HG03565 (cell line): ENCODE measurements around the gene PCGF1.

Experiments used
- ATAC-seq: cut with Tn5 transposase; IDR thresholded peaks from one replicate; pipeline ENCODE4 v1.9.1; 2021; ENCODE audit warnings: mild to moderate bottlenecking, moderate library complexity; ENCODE audit not compliant: unreplicated experiment

PCGF1 gene

GRCh38 chr2:74537140-74537539, 29.6 kb upstream of the PCGF1 start:
- ATAC-seq, result no peak

GRCh38 chr2:74536166-74536950, 28.9 kb upstream of the PCGF1 start:
- ATAC-seq, result no peak

GRCh38 chr2:74535440-74535965, 28.0 kb upstream of the PCGF1 start:
- no peak for ATAC-seq

- ATAC-seq, result no peak
Measured at GRCh38 chr2:74534411-74534810, 26.9 kb upstream of the PCGF1 start.

- no peak for ATAC-seq
Measured at GRCh38 chr2:74533464-74533863, 26.0 kb upstream of the PCGF1 start.

GRCh38 chr2:74532222-74532621, 24.7 kb upstream of the PCGF1 start:
- ATAC-seq, result no peak

GRCh38 chr2:74531666-74532065, 24.2 kb upstream of the PCGF1 start:
- no peak for ATAC-seq

- ATAC-seq, result peak; percentile 26
Measured at GRCh38 chr2:74530239-74531187, 23.0 kb upstream of the PCGF1 start.

- ATAC-seq, result peak; percentile 64
Measured at GRCh38 chr2:74529357-74530238, 22.1 kb upstream of the PCGF1 start, which contains the start of the genes AUP1 and HTRA2. Gene AUP1, minus strand, starts transcription at chr2:74529706. Its CDS starts 77 bp downstream, at chr2:74529629. Gene HTRA2, plus strand, starts transcription at chr2:74529933. Its CDS starts 74 bp downstream, at chr2:74530007.

GRCh38 chr2:74528600-74529356, 21.3 kb upstream of the PCGF1 start:
- peak; percentile 6 for ATAC-seq

- ATAC-seq, result no peak
Measured at GRCh38 chr2:74527741-74528140, 20.2 kb upstream of the PCGF1 start.

- ATAC-seq, result no peak
Measured at GRCh38 chr2:74526649-74527230, 19.2 kb upstream of the PCGF1 start.

GRCh38 chr2:74525717-74526648, 18.5 kb upstream of the PCGF1 start, which contains the start of gene DQX1:
Gene DQX1, minus strand, starts transcription at chr2:74526231. Its CDS starts 502 bp downstream, at chr2:74525729.
- peak; percentile 22 for ATAC-seq

GRCh38 chr2:74524955-74525716, 17.6 kb upstream of the PCGF1 start:
- ATAC-seq, result no peak

- no peak for ATAC-seq
Measured at GRCh38 chr2:74524005-74524404, 16.5 kb upstream of the PCGF1 start.

GRCh38 chr2:74522516-74522915, 15.0 kb upstream of the PCGF1 start:
- ATAC-seq, result no peak

GRCh38 chr2:74516650-74517049, 9.2 kb upstream of the PCGF1 start:
- no peak for ATAC-seq
